ENCODE results near the gene PDE4A. TPM values are rescaled to one million over a fixed set of nuclear protein-coding genes. Genes with fewer than 3 reads are reported as not detected.
A peak's percentile ranks its signal among the peaks of the same experiment; 100 is the strongest.

The PDE4A gene
- total RNA-seq, 1 donor from 2014 or later = 9.4 TPM

DNA sequence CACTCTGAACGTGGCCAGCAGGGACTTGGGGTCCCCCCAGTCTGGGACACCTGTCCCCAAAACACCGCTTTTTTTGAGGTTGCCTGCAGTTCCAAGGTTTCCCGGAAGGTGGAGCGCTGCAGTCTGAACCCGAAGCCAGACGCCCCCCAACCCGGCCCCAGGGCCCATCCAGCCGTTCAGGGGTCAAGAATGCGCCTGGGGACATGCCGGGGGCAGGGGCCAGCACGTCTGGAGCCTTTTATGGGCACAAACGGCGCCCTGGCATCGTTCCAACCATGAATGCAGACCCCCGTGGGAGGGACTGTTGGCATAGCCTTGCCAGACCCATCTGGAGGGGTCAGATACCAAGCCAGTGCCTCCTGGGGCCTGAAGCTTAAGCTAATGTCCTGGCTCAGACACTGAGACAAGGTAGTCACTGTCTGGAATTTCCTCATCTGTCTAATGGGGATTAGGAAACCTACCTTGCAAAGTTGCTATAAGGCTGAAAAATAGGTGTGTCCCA, 90.0 kb downstream of the PDE4A start:
- no peak for DNase-seq (ENCODE audit: low spot score)

DNA sequence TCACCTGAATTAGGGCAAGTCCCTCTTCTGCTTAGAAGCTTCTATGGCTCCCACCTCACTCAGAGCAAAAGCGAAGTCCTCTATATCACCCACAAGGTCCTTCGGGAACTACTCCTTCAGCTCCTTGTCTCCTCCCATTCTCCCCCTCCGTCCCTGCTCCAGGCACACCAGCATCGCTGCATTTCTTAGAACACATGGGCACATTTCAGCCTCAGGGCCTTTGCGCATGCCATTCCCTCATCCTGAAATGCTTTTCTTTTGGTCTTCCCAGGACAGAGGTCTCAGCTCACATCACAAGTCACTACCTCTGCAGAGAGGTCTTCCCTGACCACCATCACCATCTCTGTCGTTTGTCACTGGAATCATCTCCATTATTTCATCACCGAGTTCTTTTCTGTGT, 92.9 kb downstream of the PDE4A start:
- DNase-seq (ENCODE audit: low spot score) = no peak

DNA sequence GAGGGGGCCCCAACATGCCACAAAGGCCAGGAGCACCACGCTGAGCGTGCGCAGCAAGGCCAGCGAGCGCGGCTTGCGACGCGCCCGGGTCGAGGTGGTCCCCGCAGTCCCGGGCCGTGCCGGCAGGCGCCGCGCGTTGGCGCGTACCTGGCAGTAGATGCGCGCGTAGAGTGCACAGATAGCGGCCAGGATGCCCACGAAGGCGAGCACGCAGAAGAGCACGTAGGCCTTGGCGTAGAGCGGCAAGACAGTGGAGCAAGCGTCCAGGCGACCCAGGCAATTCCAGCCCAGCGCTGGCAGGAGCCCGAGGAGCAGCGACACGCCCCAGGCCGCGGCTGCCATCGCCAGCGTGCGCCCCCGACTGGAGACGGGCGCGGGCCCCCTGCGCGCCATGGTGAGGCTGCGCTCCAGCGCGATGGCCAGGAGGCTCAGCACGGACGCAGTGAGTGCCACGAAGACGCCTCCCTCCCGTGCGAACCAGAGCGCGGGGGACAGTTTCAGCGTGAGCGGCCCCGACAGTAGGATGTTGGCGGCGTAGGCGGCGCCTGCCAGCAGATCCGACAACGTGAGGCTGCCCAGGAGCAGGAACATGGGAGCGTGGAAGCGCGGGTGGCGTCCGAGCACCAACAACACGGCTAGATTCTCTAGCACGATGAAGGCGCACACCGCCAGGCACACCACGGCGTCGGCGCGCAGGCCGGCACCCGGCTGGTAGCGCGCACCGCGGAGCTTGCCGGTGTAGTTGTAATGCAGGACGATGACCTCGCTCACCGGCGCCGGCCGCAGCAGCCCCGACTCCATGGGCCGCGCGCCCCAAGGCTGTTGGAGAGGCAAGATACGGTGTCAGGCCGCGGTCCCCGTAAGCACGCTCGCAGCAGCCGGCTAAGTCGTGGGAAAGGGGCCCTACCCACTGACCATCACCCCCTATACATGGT, 94.1 kb downstream of the PDE4A start:
- DNase-seq (ENCODE audit: low spot score) = no peak

DNA sequence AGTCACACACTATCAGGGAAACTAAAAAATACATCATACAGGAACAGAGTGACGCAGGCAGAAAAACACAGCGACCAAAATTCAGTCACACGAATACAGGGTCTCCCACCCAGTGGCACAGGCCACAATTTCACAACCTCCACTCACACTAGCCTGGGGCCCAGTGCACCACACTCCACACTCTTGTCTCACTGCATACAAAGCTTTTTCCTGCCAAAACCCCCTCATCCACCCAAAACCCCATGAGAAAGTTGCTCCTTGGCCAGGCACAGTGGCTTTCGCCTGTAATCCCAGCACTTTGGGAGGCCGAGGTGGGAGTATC, 95.7 kb downstream of the PDE4A start:
- DNase-seq (ENCODE audit: low spot score) = no peak

DNA sequence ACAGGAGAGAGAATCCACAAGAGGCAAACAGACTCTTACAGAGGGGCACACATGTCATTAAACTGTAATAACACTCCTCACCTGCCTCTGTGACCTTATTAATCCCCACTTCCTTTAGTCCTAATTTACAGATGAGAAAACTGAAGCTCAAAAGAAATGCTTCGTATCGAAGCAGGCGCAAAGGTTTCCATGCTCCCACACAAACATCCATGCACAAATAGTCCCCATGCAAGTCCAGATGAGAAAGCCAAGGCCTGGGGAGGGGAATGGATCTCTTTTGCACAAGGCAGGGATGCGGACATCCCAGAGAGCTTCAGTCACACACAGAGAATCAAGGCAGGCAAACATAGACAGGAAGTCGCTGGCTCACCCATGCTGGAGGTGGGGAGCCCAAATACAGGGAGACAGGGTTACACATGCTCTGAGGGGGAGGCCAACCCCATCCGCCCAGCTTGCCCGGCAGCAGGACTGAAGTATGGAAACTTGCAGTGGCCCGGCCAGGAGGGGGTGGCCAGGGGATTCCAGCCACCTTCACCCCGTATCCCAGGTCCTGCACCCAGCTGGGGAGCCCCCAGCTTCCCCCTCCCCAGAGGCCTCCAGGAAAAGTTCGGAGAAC, 96.4 kb downstream of the PDE4A start:
- DNase-seq (ENCODE audit: low spot score) = no peak

DNA sequence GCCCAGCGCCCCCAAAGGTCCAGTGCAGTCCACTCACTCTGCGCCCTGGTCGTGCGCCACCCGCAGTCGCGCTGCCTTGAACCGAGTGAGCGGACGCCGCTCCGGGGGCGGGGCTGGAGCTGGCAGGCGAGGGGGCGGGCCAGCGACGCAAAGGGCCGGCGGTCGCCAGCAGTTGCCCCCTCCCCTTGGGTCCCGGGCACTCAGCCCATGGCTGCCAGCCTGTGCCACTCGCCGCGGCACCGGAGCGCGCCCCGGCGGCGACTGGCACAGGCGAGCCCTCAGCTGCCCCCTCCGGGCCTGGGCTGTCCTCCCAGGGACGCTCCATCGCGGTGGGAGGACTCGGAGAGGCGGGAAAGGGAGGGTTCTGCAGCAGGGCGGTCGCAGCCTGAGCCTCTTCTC, 97.0 kb downstream of the PDE4A start, which contains the start of gene S1PR5:
S1PR5 (minus strand) TSS at position 87 of the 399 bp plus-strand sequence. CDS start 2,436 bp downstream, outside the sequence.
- DNase-seq (ENCODE audit: low spot score) = no peak

GRCh38 chr19:10517760-10518443, 97.6 kb downstream of the PDE4A start:
- DNase-seq (ENCODE audit: low spot score) = peak; percentile 54

DNA sequence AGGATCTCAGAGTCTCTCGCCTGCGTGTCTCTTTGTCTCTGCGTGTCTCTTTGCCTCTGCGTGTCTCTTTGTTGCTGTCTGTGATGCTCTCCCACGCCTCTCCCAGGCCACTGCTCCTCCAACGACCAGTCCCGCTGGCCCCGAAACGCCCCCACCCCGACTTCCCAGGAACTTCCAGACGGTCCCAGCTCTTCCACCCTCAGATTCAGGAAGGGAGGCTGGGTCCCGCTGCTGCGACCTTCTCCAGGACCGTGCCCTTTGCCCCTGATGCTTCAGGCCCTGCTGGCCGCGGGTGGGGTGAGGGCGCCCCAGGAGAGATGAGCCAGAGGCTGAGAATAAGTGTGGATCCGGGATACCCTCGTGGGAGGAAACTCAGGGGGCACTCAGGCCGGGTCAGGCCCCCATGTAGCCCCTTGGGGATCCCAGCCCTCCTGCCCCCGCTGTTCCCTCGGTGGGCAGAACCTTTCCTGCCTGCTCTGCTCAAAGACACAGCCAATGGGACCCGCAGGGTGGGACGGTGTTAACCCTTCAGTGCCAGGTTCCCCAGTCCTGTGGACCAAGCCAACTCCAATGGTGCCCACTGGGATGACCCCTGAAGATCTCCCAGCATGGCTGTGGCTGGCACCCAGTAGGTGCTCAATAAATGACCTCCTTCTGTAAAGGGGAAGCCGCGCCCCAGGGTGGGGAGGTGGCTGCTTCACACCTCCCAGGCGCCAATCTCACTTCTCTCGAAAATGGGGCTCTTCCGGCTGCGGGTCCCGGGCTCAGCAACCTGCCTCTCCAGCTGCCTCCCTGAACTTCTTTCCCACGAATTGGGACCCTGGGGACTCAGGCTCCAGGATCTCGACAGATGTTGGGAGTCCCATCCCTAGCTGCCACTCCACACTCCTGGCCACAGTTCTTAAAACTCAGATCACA, 98.4 kb downstream of the PDE4A start:
- no peak for DNase-seq (ENCODE audit: low spot score)

Other genes with a start within 250 kb of the PDE4A start
- gene DNMT1, start 225.6 kb upstream of the PDE4A start, total RNA-seq = 61.1 TPM
- gene S1PR2, start 189.2 kb upstream of the PDE4A start, total RNA-seq = 10.9 TPM
- gene MRPL4, start 168.3 kb upstream of the PDE4A start, total RNA-seq = 65.3 TPM
- gene ICAM1, start 149.4 kb upstream of the PDE4A start, total RNA-seq = 20.4 TPM
- gene ICAM4, start 133.6 kb upstream of the PDE4A start, total RNA-seq = 1.0 TPM
- 1.8 TPM for gene ICAM5, start 130.6 kb upstream of the PDE4A start, total RNA-seq
- gene ZGLP1, start 110.7 kb upstream of the PDE4A start, total RNA-seq = 6.3 TPM
- gene FDX2, start 104.5 kb upstream of the PDE4A start, total RNA-seq = 25.8 TPM
- 41.7 TPM for gene RAVER1, start 87.0 kb upstream of the PDE4A start, total RNA-seq
- gene ICAM3, start 80.9 kb upstream of the PDE4A start, total RNA-seq = 8.7 TPM
- 142 TPM for gene TYK2, start 40.0 kb upstream of the PDE4A start, total RNA-seq
- gene CDC37, start 17.0 kb upstream of the PDE4A start, total RNA-seq = 192 TPM
- gene KEAP1, start 82.8 kb downstream of the PDE4A start, total RNA-seq = 52.6 TPM
- gene S1PR5, start 96.9 kb downstream of the PDE4A start, total RNA-seq = 4.6 TPM
- gene ATG4D, start 123.4 kb downstream of the PDE4A start, total RNA-seq = 36.7 TPM
- 32.5 TPM for gene KRI1, start 145.5 kb downstream of the PDE4A start, total RNA-seq
- gene CDKN2D, start 148.4 kb downstream of the PDE4A start, total RNA-seq = 5.4 TPM
- gene AP1M2, start 166.8 kb downstream of the PDE4A start, total RNA-seq = 81.4 TPM
- 381 TPM for gene SLC44A2, start 205.0 kb downstream of the PDE4A start, total RNA-seq
- 331 TPM for gene ILF3, start 233.8 kb downstream of the PDE4A start, total RNA-seq